Endothelial cell of umbilical vein (primary cell): ENCODE results near the gene PAAF1. TPM values are rescaled to one million over a fixed set of nuclear protein-coding genes. Genes with fewer than 3 reads are reported as not detected.

Source experiments
- BruUV-seq: library from RNA; stranded (reverse); fragments of 400-500 nt; replicated peaks from 2 replicates; lab custom pipeline; 2021; lab: Mats Ljungman, UMichigan
- CTCF ChIA-PET: fragments of 300-600, 350-600 bp; sonication (Branson Sonifier 250); formaldehyde crosslinking; loops from one replicate; lab custom pipeline; 2021; ENCODE audit warnings: antibody characterized with exemption, inconsistent platforms; lab: Charles Lee
- POLR2A ChIA-PET: fragments of 300-600, 350-600 bp; sonication (Branson Sonifier 250); formaldehyde crosslinking; loops from one replicate; lab custom pipeline; 2021; ENCODE audit warnings: antibody characterized with exemption, inconsistent platforms; lab: Charles Lee
- DNase-seq: peaks from one replicate; pipeline ENCODE4 v3.0.0-alpha.2; 2011; ENCODE audit warnings: low read depth, low spot score
- FAIRE-seq: peaks from 2 replicates; lab custom pipeline; 2011; peaks lifted over from hg19 to GRCh38; lab: Jason Lieb, UNC
- H2AFZ ChIP-seq: 2 replicates; pipeline ENCODE4 v1.6.0; 2012; ENCODE audit warnings: low read depth, low read length, control low read depth, inconsistent platforms
- H3K27ac ChIP-seq: 2 replicates; pipeline ENCODE4 v1.5.1; 2011; ENCODE audit warnings: low read depth, mild to moderate bottlenecking, control low read depth, low read length, moderate library complexity; ENCODE audit not compliant: insufficient read depth
- H3K27me3 ChIP-seq, 2 experiments: 2 replicates each; pipeline versions ENCODE4 v1.6.0 to v1.6.1; 2011; ENCODE audit warnings: low read length in 2 of 2, mixed read lengths in 1 of 2; ENCODE audit not compliant: control insufficient read depth in 2 of 2, insufficient read depth in 2 of 2
- H3K36me3 ChIP-seq, 2 experiments: 2 replicates in 1 of 2; 3 replicates in 1 of 2; pipeline ENCODE4 v1.5.1; 2011; ENCODE audit warnings: low read length in 2 of 2, mild to moderate bottlenecking in 1 of 2, moderate library complexity in 1 of 2; ENCODE audit not compliant: control insufficient read depth in 2 of 2, insufficient read depth in 2 of 2; ENCODE audit errors: extremely low read depth in 1 of 2
- H3K4me1 ChIP-seq: 3 replicates; pipeline ENCODE4 v1.5.1; 2011; ENCODE audit warnings: mild to moderate bottlenecking, low read length; ENCODE audit not compliant: control insufficient read depth, insufficient read depth; ENCODE audit errors: extremely low read depth
- H3K4me2 ChIP-seq: 2 replicates; pipeline ENCODE4 v1.6.1; 2011; ENCODE audit warnings: low read length, control low read depth, mixed read lengths; ENCODE audit not compliant: insufficient read depth
- H3K4me3 ChIP-seq, 3 experiments: fragments of 200-600 bp in 1 of 3; sonication (generic), shearing (Covaris generic) in 1 of 3; replicated peaks in 1 of 3; 2 replicates each; pipeline ENCODE4 v1.5.1; 2011 to 2016; ENCODE audit warnings: control low read depth in 3 of 3, low read length in 3 of 3, mild to moderate bottlenecking in 2 of 3, inconsistent platforms in 1 of 3, low read depth in 1 of 3, moderate library complexity in 1 of 3; ENCODE audit not compliant: insufficient read depth in 1 of 3
- H3K79me2 ChIP-seq: 2 replicates; pipeline ENCODE4 v1.6.0; 2012; ENCODE audit warnings: low read length, inconsistent platforms; ENCODE audit not compliant: control insufficient read depth, insufficient read depth
- H3K9ac ChIP-seq: replicated peaks from 2 replicates; pipeline ENCODE3; 2011; ENCODE audit warnings: low read length, control low read depth; ENCODE audit not compliant: insufficient read depth; ENCODE audit errors: extremely low read depth
- H3K9me1 ChIP-seq: replicated peaks from 3 replicates; pipeline ENCODE4 v1.6.0; 2011; ENCODE audit warnings: mild to moderate bottlenecking, low read length; ENCODE audit not compliant: control insufficient read depth, insufficient read depth; ENCODE audit errors: extremely low read depth
- H3K9me3 ChIP-seq: replicated peaks from 2 replicates; pipeline ENCODE4 v1.5.1; 2012; ENCODE audit warnings: low read length, inconsistent platforms; ENCODE audit not compliant: control insufficient read depth, insufficient read depth
- H4K20me1 ChIP-seq: replicated peaks from 2 replicates; pipeline ENCODE3; 2011; ENCODE audit warnings: mild to moderate bottlenecking, low read length; ENCODE audit not compliant: control insufficient read depth, insufficient read depth; ENCODE audit errors: extremely low read depth
- CTCF ChIP-seq, 2 donors: IDR thresholded peaks; 1 replicate in 1 of 2; 2 replicates in 1 of 2; pipeline ENCODE4 v1.5.1; 2011; ENCODE audit warnings: low read length in 2 of 2, mild to moderate bottlenecking in 2 of 2, moderate library complexity in 2 of 2, control low read depth in 1 of 2, inconsistent platforms in 1 of 2, low read depth in 1 of 2; ENCODE audit not compliant: insufficient read depth in 1 of 2; ENCODE audit errors: extremely low read depth in 1 of 2
- EZH2 ChIP-seq: IDR thresholded peaks from 2 replicates; pipeline ENCODE4 v1.6.1; 2012; ENCODE audit warnings: borderline replicate concordance, low read depth, mild to moderate bottlenecking, moderate library complexity, low read length, inconsistent platforms; ENCODE audit not compliant: severe bottlenecking
- FOS ChIP-seq: IDR thresholded peaks from 2 replicates; pipeline ENCODE4 v1.6.1; 2011; ENCODE audit warnings: mild to moderate bottlenecking, low read length, moderate library complexity, borderline replicate concordance; ENCODE audit not compliant: insufficient read depth
- GATA2 ChIP-seq: IDR thresholded peaks from 2 replicates; pipeline ENCODE4 v1.7.0; 2011; ENCODE audit warnings: low read depth, mild to moderate bottlenecking, moderate library complexity, mixed read lengths, low read length; ENCODE audit not compliant: insufficient read length, insufficient read depth
- JUN ChIP-seq: IDR thresholded peaks from 2 replicates; pipeline ENCODE4 v1.6.1; 2011; ENCODE audit warnings: borderline replicate concordance, low read depth; ENCODE audit not compliant: insufficient read length, insufficient read depth
- MAX ChIP-seq: IDR thresholded peaks from 2 replicates; pipeline ENCODE4 v1.6.1; 2011; ENCODE audit not compliant: insufficient read depth, insufficient read length
- MYC ChIP-seq: IDR thresholded peaks from one replicate; pipeline ENCODE4 v1.6.1; 2011; ENCODE audit warnings: mild to moderate bottlenecking, low read depth, low read length
- POLR2A ChIP-seq: IDR thresholded peaks from 2 replicates; pipeline ENCODE4 v1.6.1; 2012; ENCODE audit warnings: low read depth, mild to moderate bottlenecking, control low read depth, low read length
- POLR2AphosphoS5 ChIP-seq: IDR thresholded peaks from 2 replicates; pipeline ENCODE4 v1.6.1; 2012; ENCODE audit warnings: low read depth, mild to moderate bottlenecking, control low read depth, low read length, moderate library complexity; ENCODE audit not compliant: insufficient read depth
- dilution Hi-C: fragments of 300-500 bp; cut with MboI; formaldehyde crosslinking; loops from one replicate; pipeline ENCODE4 v1.15.0; 2019; ENCODE audit warnings: low sequenced_read_pairs; ENCODE audit not compliant: extremely low pct_ligation_motif_present
- intact Hi-C: fragments of 100-400 bp; cut with micrococcal nuclease; formaldehyde crosslinking; loops from one replicate; pipeline ENCODE4 v1.10.0; 2022
- polyA plus RNA-seq, 4 experiments: library from polyadenylated mRNA; depleted of rRNA in 3 of 4; stranded (reverse) in 3 of 4; unstranded in 1 of 4; fragments of >200 nt; gene quantifications; 2 replicates each; pipeline versions ENCODE4 v1.2.1 to v1.2.3, GENCODE V29; 2011 to 2012; ENCODE audit warnings: missing spikeins in 1 of 4
- total RNA-seq: library from RNA; stranded (reverse); gene quantifications from 2 replicates; pipeline ENCODE4 v1.2.3, GENCODE V29; 2021

Gene PAAF1
- total and polyA plus RNA-seq, 2 donors (not counting 3 experiments of a cell fraction or from before 2014, with no cell fraction given), result 9.8 to 16.1 TPM

- no peak overlapping the region for H2AFZ ChIP-seq
- no peaks in the 10 kb centered on the region for H3K9me1 ChIP-seq
- H3K27ac ChIP-seq, result no peak overlapping the region
- TF ChIP-seq MAX (no peak), GATA2 (no peak), JUN (no peak), CTCF (IDR thresholded peaks at IDR 0.05; ENCODE audit: extremely low read depth in 1 of 2, insufficient read depth in 1 of 2, low read depth in 1 of 2, low read length in 2 of 2) (no peak), EZH2 (no peak), FOS (no peak), MYC (no peak), POLR2AphosphoS5 (no peak), POLR2A (no peak)
- POLR2A ChIA-PET, result no interaction called here
- no peaks in the 10 kb centered on the region for H4K20me1 ChIP-seq
- dilution Hi-C loops, result no loop called here
- no peak for DNase-seq
- no peak overlapping the region for H3K4me3 ChIP-seq
- H3K27me3 ChIP-seq, result peaks cover 0 to 2% of the 10 kb centered on the region in 2 experiments
- H3K79me2 ChIP-seq, result no peaks in the 10 kb centered on the region
- no peak for FAIRE-seq
- no peaks in the 10 kb centered on the region for H3K4me1 ChIP-seq
- H3K4me2 ChIP-seq, result no peak overlapping the region
- H3K9ac ChIP-seq, result no peak overlapping the region
- BruUV-seq, result no TSS peak
- intact Hi-C loops, result loop anchor here (1.0 to 10.0 kb wide), 8 partner anchors 19 to 608 kb away; partner anchors contain the start of genes C2CD3, PPME1 and UCP2
- no peaks in the 10 kb centered on the region for H3K9me3 ChIP-seq
- no peaks in the 10 kb centered on the region for H3K36me3 ChIP-seq
- CTCF ChIA-PET, result interaction anchor here (0.6 to 3.2 kb wide), 13 partner anchors 8 to 489 kb away, joined by 3 to 30 read pairs (median 4); partner anchors contain the start of genes C2CD3, PPME1 and UCP2
Observed at GRCh38 chr11:73963861-73964260, 87.1 kb downstream of the PAAF1 start.
